Thymus (tissue), 11 donors: ENCODE results near the gene AGRN. TPM values are rescaled to one million over a fixed set of nuclear protein-coding genes. Genes with fewer than 3 reads are reported as not detected.
"Not testable (repeated sequence)": the region's sequence is repeated elsewhere in the genome, so short reads cannot be mapped to it uniquely, and the experiment has no call there.

Experiments
- DNase-seq, 9 donors: peaks; one replicate each; pipeline ENCODE4 v3.0.0-alpha.2; 2013; ENCODE audit warnings: low spot score in 9 of 9, low read depth in 6 of 9, missing footprints in 1 of 9
- H3K27ac ChIP-seq, 2 donors: one replicate each; pipeline ENCODE4 v1.5.1; 2013; ENCODE audit warnings: control low read depth in 1 of 2, low read depth in 1 of 2, low read length in 1 of 2, mild to moderate bottlenecking in 1 of 2, moderate library complexity in 1 of 2
- H3K27me3 ChIP-seq, 2 donors: one replicate each; pipeline ENCODE4 v1.5.1; 2013; ENCODE audit warnings: low read length in 1 of 2; ENCODE audit not compliant: control insufficient read depth in 2 of 2, insufficient read depth in 1 of 2
- H3K36me3 ChIP-seq, 2 donors: one replicate each; pipeline ENCODE4 v1.5.1; 2013; ENCODE audit warnings: low read length in 1 of 2, mild to moderate bottlenecking in 1 of 2, moderate library complexity in 1 of 2; ENCODE audit not compliant: control insufficient read depth in 2 of 2, insufficient read depth in 2 of 2
- H3K4me1 ChIP-seq, 2 donors: one replicate each; pipeline ENCODE4 v1.5.1; 2013; ENCODE audit warnings: low read length in 2 of 2; ENCODE audit not compliant: control insufficient read depth in 2 of 2, insufficient read depth in 2 of 2
- H3K4me3 ChIP-seq, 2 donors: one replicate each; pipeline ENCODE4 v1.5.1; 2013; ENCODE audit warnings: low read length in 2 of 2, control low read depth in 1 of 2, mild to moderate bottlenecking in 1 of 2
- H3K9me3 ChIP-seq, 2 donors: one replicate each; pipeline ENCODE4 v1.5.1; 2013; ENCODE audit warnings: low read length in 1 of 2, mild to moderate bottlenecking in 1 of 2; ENCODE audit not compliant: control insufficient read depth in 2 of 2, insufficient read depth in 1 of 2
- WGBS: extraction: QIAGEN DNeasy Blood & Tissue Kit; methylation state at CpG from one replicate; pipeline ENCODE4 v1.1.7; 2013; 5-methylcytosine and 5-hydroxymethylcytosine counted together
- polyA plus RNA-seq: library from polyadenylated mRNA; stranded (reverse); fragments of 200-250 nt; gene quantifications from one replicate; pipeline ENCODE4 v1.2.3, GENCODE V29; 2013
- total RNA-seq: library from RNA; stranded (reverse); fragments of 120-200 nt; gene quantifications from one replicate; pipeline ENCODE4 v1.2.4, GENCODE V29; 2013
- donor health status: healthy.

Gene AGRN
- total and polyA plus RNA-seq, 2 donors = 6.2 to 19.2 TPM

DNA sequence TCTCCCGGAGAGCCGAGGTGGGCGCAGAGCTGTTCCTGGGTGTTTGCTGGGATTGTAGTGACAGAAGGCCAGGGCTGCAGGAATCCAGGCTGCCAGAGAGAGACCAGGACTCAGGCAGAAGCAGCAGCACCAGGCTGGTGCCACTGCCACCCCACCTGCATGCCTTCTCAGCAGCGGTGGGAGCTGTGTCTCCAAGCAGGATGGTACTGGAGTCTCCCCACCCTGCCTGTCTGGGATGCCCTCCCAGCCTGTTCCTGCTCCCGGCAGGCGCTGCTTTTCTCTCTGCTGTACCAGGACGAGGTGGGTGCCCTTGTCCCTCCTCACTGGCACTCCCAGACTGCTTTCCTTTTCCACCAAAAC lies 15.5 kb upstream of the AGRN start:
- DNase-seq = no peak
- H3K4me3 ChIP-seq = no peak overlapping the region
- no peak overlapping the region for H3K27ac ChIP-seq
- WGBS = 33% methylated on average over 7 of the region's 7 CpGs
- H3K27me3 ChIP-seq = peaks cover 33 to 69% of the 10 kb centered on the region in 2 donors
- H3K9me3 ChIP-seq = peaks cover 0 to 1% of the 10 kb centered on the region in 2 donors
- peaks cover 24 to 39% of the 10 kb centered on the region in 2 donors for H3K4me1 ChIP-seq
- no peaks in the 10 kb centered on the region for H3K36me3 ChIP-seq

DNA sequence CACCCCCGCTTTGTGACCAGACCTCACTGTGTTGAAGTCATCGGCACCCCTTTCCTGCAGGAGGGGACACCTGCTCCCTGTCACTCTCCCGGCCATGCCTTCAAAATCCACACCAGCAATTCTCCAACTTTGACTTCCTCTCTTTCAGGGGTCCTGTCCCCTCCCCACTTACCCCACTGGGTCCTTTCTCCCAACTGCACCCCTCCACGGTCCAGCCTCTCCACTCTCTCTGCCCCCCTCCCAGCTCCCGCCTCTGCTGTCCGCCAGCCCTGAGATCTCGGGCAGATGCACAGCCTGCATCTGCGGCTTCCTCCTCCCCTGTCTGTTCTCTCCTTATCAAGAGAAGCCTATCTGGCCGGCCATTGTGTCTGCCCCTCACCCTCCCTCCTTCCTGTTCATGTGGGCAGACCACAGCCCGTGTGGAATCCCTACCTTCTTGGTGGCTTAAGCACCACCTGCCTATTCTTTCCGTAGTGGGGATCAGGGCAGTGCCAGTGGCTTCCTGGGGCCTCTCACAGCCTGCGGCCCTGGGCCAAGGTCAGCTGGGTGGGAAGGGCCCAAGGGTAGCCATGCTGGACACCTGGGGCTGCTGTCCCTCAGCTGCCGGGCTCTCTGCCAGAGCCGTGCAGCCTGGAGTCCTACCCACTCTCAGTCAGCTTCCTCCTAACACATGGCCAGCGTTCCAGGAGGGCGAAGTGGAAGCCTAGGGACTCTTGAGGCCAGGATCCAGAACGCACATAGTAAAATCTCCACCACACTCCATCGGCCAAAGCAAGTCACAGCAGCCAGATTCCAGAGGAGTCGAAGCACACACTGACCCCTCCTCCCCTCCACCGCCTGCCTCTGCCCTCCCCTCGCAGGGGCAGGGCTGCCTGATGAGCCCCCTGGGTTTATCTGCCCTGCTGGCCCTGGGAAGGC lies 14.9 kb upstream of the AGRN start:
- WGBS = 9% methylated on average over 21 of the region's 21 CpGs
- Histone ChIP-seq H3K27ac (no peak overlapping the region), H3K36me3 (no peaks in the 10 kb centered on the region), H3K9me3 (peaks cover 0 to 1% of the 10 kb centered on the region in 2 donors), H3K4me3 (no peak overlapping the region), H3K4me1 (peaks cover 20 to 37% of the 10 kb centered on the region in 2 donors), H3K27me3 (peaks cover 32 to 66% of the 10 kb centered on the region in 2 donors)
- DNase-seq = no peak

DNA sequence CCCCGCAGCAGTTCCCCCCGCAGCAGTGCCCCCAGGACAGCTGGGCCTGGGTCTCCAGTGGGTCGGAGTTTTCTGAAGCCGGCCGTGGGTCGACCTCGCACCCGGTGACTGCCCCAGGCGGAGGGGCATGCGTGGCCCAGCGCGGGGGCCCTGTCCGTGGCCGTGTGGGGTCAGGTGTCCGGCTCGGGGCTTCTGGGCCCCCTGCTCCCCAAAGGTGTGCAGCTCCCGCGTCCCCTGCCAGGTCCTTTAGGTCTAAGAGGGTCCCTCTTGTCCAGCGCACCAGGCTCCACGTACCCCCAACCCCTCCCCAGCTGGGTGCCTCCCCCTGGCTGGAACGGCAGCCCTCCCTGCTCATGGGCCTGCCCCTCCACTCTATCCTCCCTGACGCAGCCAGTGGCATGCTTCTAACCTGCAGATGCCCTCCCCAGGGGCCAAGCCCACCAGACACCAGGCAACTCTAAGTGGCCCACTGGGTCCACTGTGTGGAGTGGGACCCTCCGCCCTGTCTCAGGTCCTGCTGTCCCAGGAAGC lies 14.1 kb upstream of the AGRN start:
- H3K27me3 ChIP-seq = peaks cover 24 to 59% of the 10 kb centered on the region in 2 donors
- peaks cover 0 to under 1% of the 10 kb centered on the region in 2 donors for H3K9me3 ChIP-seq
- no peak for DNase-seq
- H3K4me1 ChIP-seq = peaks cover 16 to 30% of the 10 kb centered on the region in 2 donors
- no peak overlapping the region for H3K27ac ChIP-seq
- H3K36me3 ChIP-seq = no peaks in the 10 kb centered on the region
- 89% methylated on average over 23 of the region's 23 CpGs for WGBS
- no peak overlapping the region for H3K4me3 ChIP-seq

DNA sequence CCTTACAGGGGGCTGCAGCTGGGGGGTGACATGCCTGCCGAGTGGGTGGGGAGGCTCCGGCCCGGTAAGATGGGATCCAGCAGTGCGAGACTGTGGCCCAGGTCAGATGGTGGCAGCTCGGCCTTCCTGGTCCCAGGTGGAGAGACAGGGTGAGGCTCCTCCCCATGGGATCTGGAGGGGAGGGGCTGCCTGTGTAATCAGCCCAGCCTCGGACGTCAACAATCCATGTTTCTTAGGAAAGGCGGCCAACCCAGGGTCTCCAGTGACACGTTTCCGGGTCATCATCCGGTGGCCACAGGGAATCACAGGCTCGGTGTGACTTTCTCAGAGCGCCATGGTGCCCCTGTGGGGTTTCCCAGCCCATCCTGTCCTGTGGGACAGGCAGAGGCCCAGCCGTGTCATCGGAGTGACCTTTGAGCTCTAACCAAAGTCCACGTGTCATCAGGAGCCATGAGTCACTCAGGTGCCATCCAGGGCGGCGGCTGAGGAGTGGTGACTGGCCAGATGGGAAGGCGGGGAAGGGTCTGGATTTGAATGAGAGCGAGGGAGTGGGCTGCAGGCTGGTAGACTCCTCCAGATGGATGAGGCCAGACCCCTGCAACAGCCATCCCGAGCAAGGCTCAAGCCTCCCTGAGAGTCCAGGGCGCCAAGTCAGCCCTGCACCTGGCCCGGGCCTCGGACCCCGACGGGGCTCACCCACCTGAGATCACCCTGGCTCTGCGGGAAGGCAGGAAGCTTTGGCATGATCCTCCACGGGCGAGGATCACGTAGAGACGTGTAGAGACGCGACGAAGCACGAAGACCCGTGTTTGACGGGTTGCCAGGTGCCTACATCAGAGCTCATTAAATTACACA lies 13.4 kb upstream of the AGRN start:
- WGBS = 94% methylated on average over 37 of the region's 37 CpGs
- H3K9me3 ChIP-seq = no peaks in the 10 kb centered on the region
- H3K27me3 ChIP-seq = peaks cover 17 to 53% of the 10 kb centered on the region in 2 donors
- no peak overlapping the region for H3K27ac ChIP-seq
- no peaks in the 10 kb centered on the region for H3K36me3 ChIP-seq
- H3K4me1 ChIP-seq = peaks cover 11 to 24% of the 10 kb centered on the region in 2 donors
- no peak overlapping the region for H3K4me3 ChIP-seq
- no peak for DNase-seq

GRCh38 chr1:1010131-1010530 lies 9.8 kb upstream of the AGRN start:
- H3K9me3 ChIP-seq, DNase-seq, H3K27ac ChIP-seq, H3K36me3 ChIP-seq, H3K4me3 ChIP-seq: not testable (repeated sequence)
- 97% methylated on average over 8 of the region's 8 CpGs for WGBS
- Histone ChIP-seq H3K27me3 (peaks cover 6 to 19% of the 10 kb centered on the region in 2 donors), H3K4me1 (peaks cover 16 to 33% of the 10 kb centered on the region in 2 donors)

GRCh38 chr1:1011396-1011949 lies 8.4 kb upstream of the AGRN start:
- Histone ChIP-seq H3K36me3 (no peaks in the 10 kb centered on the region), H3K4me1 (peaks cover 12 to 29% of the 10 kb centered on the region in 2 donors), H3K27me3 (peaks cover 2 to 6% of the 10 kb centered on the region in 2 donors), H3K4me3 (no peak overlapping the region), H3K27ac (no peak overlapping the region), H3K9me3 (peaks cover 0 to 12% of the 10 kb centered on the region in 2 donors)
- 73% methylated on average over 14 of the region's 14 CpGs for WGBS
- no peak for DNase-seq

- not testable (repeated sequence) for DNase-seq, H3K27me3 ChIP-seq, H3K36me3 ChIP-seq
- Histone ChIP-seq H3K9me3 (peaks cover 0 to 12% of the 10 kb centered on the region in 2 donors), H3K4me1 (peaks cover 12 to 29% of the 10 kb centered on the region in 2 donors), H3K4me3 (peak overlapping the region; percentile 63 to 85), H3K27ac (peak overlapping the region; percentile 91 to 98)
- WGBS = 76% methylated on average over 13 of the region's 13 CpGs
Observed at GRCh38 chr1:1012736-1013104, 7.2 kb upstream of the AGRN start.

DNA sequence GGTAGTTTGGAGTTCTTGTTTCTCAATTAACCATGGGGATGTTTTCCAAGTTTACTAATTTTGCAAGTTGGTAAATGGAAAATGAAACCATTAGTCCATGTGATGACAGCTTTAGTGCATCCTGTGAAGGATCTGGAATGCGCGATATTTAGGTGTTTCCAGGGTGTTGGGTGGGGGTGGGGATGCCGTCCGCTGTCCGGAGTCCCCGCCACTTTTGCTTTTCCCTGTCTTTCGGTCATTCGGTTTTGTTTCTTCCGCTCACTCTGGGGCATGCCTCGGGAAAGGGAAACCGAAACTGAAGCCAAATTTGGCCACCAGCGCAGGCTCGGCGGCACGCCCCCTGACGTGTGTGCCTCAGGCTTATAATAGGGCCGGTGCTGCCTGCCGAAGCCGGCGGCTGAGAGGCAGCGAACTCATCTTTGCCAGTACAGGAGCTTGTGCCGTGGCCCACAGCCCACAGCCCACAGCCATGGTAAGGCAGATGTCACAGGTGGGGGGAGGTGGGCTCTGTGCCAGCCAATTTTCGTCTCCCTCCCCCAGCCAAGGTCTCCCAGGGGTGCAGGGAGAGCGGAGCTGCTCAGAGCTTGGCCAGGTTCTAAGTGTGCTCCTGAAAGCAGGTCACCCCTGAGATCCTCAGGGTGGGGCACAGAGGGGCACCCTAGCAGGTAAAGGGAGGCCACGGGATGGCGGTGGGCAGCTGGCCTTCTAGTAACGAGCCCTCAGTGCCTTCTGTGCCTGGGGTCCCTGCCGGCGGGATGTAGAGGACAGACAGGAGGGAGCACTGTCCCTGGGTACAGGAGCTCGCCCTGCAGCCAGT lies 6.6 kb upstream of the AGRN start, which contains the start of gene ISG15:
Gene ISG15, plus strand, starts transcription at position 393 of the 817 bp plus-strand sequence. Its CDS starts 77 bp downstream, at position 470.
- 10% methylated on average over 30 of the region's 30 CpGs for WGBS
- H3K36me3 ChIP-seq = no peaks in the 10 kb centered on the region
- peaks cover 12 to 29% of the 10 kb centered on the region in 2 donors for H3K4me1 ChIP-seq
- no peaks in the 10 kb centered on the region for H3K27me3 ChIP-seq
- peak within 1 kb of the TSS; percentile 91 to 98 for H3K27ac ChIP-seq
- DNase-seq = peak; percentile 71 to 94 (median 81)
- peak within 1 kb of the TSS; percentile 63 to 85 for H3K4me3 ChIP-seq
- peaks cover 0 to 12% of the 10 kb centered on the region in 2 donors for H3K9me3 ChIP-seq
